Muscle layer of colon (tissue), 2 donors: ENCODE measurements around the gene ARID1B.

Source experiments
- H3K27ac ChIP-seq: one replicate; pipeline ENCODE4 v1.7.0; 2013; ENCODE audit warnings: low read depth, mild to moderate bottlenecking, low read length, moderate library complexity
- H3K27me3 ChIP-seq, 2 donors: one replicate each; pipeline ENCODE4 v1.7.0; 2013; ENCODE audit warnings: low read length in 2 of 2, mild to moderate bottlenecking in 2 of 2; ENCODE audit not compliant: insufficient read depth in 2 of 2, control insufficient read depth in 1 of 2
- H3K36me3 ChIP-seq: one replicate; pipeline ENCODE4 v1.7.0; 2013; ENCODE audit warnings: mild to moderate bottlenecking, low read length; ENCODE audit not compliant: insufficient read depth
- H3K4me1 ChIP-seq: one replicate; pipeline ENCODE4 v1.7.0; 2013; ENCODE audit warnings: mild to moderate bottlenecking, low read length; ENCODE audit not compliant: insufficient read depth
- H3K4me3 ChIP-seq, 2 donors: one replicate each; pipeline ENCODE4 v1.7.0; 2013; ENCODE audit warnings: low read length in 2 of 2, low read depth in 1 of 2, mild to moderate bottlenecking in 1 of 2, moderate library complexity in 1 of 2
- H3K9ac ChIP-seq: one replicate; pipeline ENCODE4 v1.7.0; 2013; ENCODE audit warnings: low read length
- H3K9me3 ChIP-seq: one replicate; pipeline ENCODE4 v1.7.0; 2013; ENCODE audit warnings: mild to moderate bottlenecking, low read length
- donor health status: abdominal sarcoma.
- donor health status: Adenocarcinoma of cecum.

Gene ARID1B

GRCh38 chr6:156796627-156797026 lies 19.4 kb downstream of the ARID1B start:
- H3K9ac ChIP-seq: no peak overlapping the region
- H3K36me3 ChIP-seq: no peaks in the 10 kb centered on the region
- peaks cover 47% of the 10 kb centered on the region for H3K4me1 ChIP-seq
- no peaks in the 10 kb centered on the region for H3K9me3 ChIP-seq
- no peak overlapping the region for H3K4me3 ChIP-seq
- no peak overlapping the region for H3K27ac ChIP-seq
- no peaks in the 10 kb centered on the region for H3K27me3 ChIP-seq

- H3K36me3 ChIP-seq: no peaks in the 10 kb centered on the region
- H3K4me1 ChIP-seq: peaks cover 39% of the 10 kb centered on the region
- no peaks in the 10 kb centered on the region for H3K9me3 ChIP-seq
- H3K27me3 ChIP-seq: no peaks in the 10 kb centered on the region
- H3K4me3 ChIP-seq: no peak overlapping the region
- no peak overlapping the region for H3K27ac ChIP-seq
- no peak overlapping the region for H3K9ac ChIP-seq
Observed at GRCh38 chr6:156797901-156798735, 20.9 kb downstream of the ARID1B start.

GRCh38 chr6:156801712-156802111 lies 24.5 kb downstream of the ARID1B start:
- no peak overlapping the region for H3K4me3 ChIP-seq
- no peak overlapping the region for H3K9ac ChIP-seq
- peaks cover 8% of the 10 kb centered on the region for H3K4me1 ChIP-seq
- H3K36me3 ChIP-seq: no peaks in the 10 kb centered on the region
- no peaks in the 10 kb centered on the region for H3K9me3 ChIP-seq
- H3K27ac ChIP-seq: no peak overlapping the region
- no peaks in the 10 kb centered on the region for H3K27me3 ChIP-seq

GRCh38 chr6:156803353-156803752 lies 26.2 kb downstream of the ARID1B start:
- Histone ChIP-seq H3K4me1 (peaks cover 14% of the 10 kb centered on the region), H3K36me3 (no peaks in the 10 kb centered on the region), H3K27me3 (no peaks in the 10 kb centered on the region), H3K9ac (no peak overlapping the region), H3K4me3 (no peak overlapping the region), H3K27ac (no peak overlapping the region), H3K9me3 (no peaks in the 10 kb centered on the region)

GRCh38 chr6:156804402-156804801 lies 27.2 kb downstream of the ARID1B start:
- no peak overlapping the region for H3K27ac ChIP-seq
- no peaks in the 10 kb centered on the region for H3K36me3 ChIP-seq
- no peak overlapping the region for H3K9ac ChIP-seq
- H3K4me1 ChIP-seq: peaks cover 25% of the 10 kb centered on the region
- H3K4me3 ChIP-seq: no peak overlapping the region
- H3K27me3 ChIP-seq: no peaks in the 10 kb centered on the region
- no peaks in the 10 kb centered on the region for H3K9me3 ChIP-seq

GRCh38 chr6:156806155-156806554 lies 29.0 kb downstream of the ARID1B start:
- Histone ChIP-seq H3K36me3 (no peaks in the 10 kb centered on the region), H3K27ac (no peak overlapping the region), H3K4me1 (peaks cover 32% of the 10 kb centered on the region), H3K27me3 (no peaks in the 10 kb centered on the region), H3K9me3 (no peaks in the 10 kb centered on the region), H3K4me3 (no peak overlapping the region), H3K9ac (no peak overlapping the region)

GRCh38 chr6:156807028-156807427 lies 29.9 kb downstream of the ARID1B start:
- Histone ChIP-seq H3K9ac (no peak overlapping the region), H3K4me1 (peaks cover 38% of the 10 kb centered on the region), H3K4me3 (no peak overlapping the region), H3K27ac (no peak overlapping the region), H3K27me3 (no peaks in the 10 kb centered on the region), H3K36me3 (no peaks in the 10 kb centered on the region), H3K9me3 (no peaks in the 10 kb centered on the region)

- Histone ChIP-seq H3K27me3 (no peaks in the 10 kb centered on the region), H3K9me3 (no peaks in the 10 kb centered on the region), H3K36me3 (no peaks in the 10 kb centered on the region), H3K4me1 (peaks cover 34% of the 10 kb centered on the region), H3K4me3 (no peak overlapping the region), H3K9ac (no peak overlapping the region), H3K27ac (no peak overlapping the region)
Observed at GRCh38 chr6:156807795-156808194, 30.6 kb downstream of the ARID1B start.

GRCh38 chr6:156808287-156808686 lies 31.1 kb downstream of the ARID1B start:
- Histone ChIP-seq H3K9ac (no peak overlapping the region), H3K36me3 (no peaks in the 10 kb centered on the region), H3K9me3 (no peaks in the 10 kb centered on the region), H3K4me3 (no peak overlapping the region), H3K4me1 (peaks cover 31% of the 10 kb centered on the region), H3K27ac (no peak overlapping the region), H3K27me3 (no peaks in the 10 kb centered on the region)

- Histone ChIP-seq H3K27ac (no peak overlapping the region), H3K4me3 (no peak overlapping the region), H3K9ac (no peak overlapping the region), H3K9me3 (no peaks in the 10 kb centered on the region), H3K36me3 (no peaks in the 10 kb centered on the region), H3K4me1 (peaks cover 31% of the 10 kb centered on the region), H3K27me3 (no peaks in the 10 kb centered on the region)
Observed at GRCh38 chr6:156809034-156809433, 31.9 kb downstream of the ARID1B start.

- Histone ChIP-seq H3K9me3 (no peaks in the 10 kb centered on the region), H3K4me1 (peaks cover 31% of the 10 kb centered on the region), H3K9ac (no peak overlapping the region), H3K27me3 (no peaks in the 10 kb centered on the region), H3K36me3 (no peaks in the 10 kb centered on the region), H3K27ac (no peak overlapping the region), H3K4me3 (no peak overlapping the region)
Observed at GRCh38 chr6:156809446-156810178, 32.4 kb downstream of the ARID1B start.
